GM18526 (cell line): ENCODE results near the gene RASA3.

ENCODE experiments used
- POLR2A ChIP-seq: IDR thresholded peaks from 3 replicates; pipeline ENCODE4 v1.6.1; 2011; ENCODE audit not compliant: insufficient read length; ENCODE audit errors: extremely low read depth

The RASA3 gene

GRCh38 chr13:114110091-114110829 is 22.2 kb downstream of the RASA3 start:
- TF ChIP-seq POLR2A, result no peak

- no peak for TF ChIP-seq POLR2A
These were observed 22.8 kb downstream of the RASA3 start for GRCh38 chr13:114109641-114110041.

- TF ChIP-seq POLR2A, result no peak
These were observed 23.5 kb downstream of the RASA3 start for GRCh38 chr13:114108894-114109293.

DNA sequence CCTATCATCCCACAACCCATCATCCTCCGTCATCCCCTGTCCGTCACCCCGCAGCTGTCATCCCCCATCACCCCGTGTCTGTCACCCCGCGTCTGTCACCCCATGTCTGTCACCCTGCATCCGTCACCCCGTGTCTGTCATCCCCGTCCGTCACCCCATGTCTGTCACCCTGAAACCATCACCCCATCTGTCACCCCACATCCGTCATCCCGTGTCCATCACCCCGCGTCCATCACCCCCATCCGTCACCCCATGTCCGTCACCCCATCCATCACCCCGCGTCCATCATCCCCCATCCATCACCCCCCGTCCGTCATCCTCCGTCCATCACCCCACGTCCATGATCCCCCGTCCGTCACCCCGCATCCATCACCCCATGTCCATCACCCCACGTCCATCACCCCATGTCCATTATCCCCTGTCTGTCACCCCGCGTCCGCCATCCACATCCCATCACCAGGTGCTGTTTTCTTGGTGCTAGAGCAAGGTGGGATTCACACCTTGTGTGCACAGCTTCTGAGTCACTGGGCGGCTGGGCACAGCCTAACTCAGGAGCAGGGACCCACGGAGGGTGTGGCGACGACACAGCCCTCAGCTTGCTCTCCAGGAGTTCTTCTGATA is 24.2 kb downstream of the RASA3 start:
- TF ChIP-seq POLR2A, result no peak

- TF ChIP-seq POLR2A, result no peak
These were observed 24.7 kb downstream of the RASA3 start for GRCh38 chr13:114107686-114108081.

GRCh38 chr13:114106991-114107685 is 25.3 kb downstream of the RASA3 start:
- no peak for TF ChIP-seq POLR2A

DNA sequence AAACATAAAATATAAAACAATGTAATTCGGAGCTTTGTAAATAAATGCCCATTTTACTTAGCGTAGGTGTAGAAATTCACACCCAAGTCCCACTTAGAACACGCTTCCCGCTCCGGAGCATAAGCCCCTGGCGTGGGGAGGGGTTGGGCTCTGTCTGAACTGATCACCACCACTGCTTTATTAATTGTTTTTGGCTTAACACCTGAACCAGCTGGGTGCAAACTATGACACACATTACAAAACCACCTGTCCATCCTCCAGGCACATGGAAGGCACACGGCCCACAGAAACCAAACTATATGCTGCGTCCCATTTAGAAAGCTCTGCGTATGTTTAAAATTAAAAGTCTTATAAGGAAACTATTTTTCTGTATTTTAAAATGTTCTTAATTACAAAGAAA is 25.9 kb downstream of the RASA3 start:
- TF ChIP-seq POLR2A, result no peak

- TF ChIP-seq POLR2A, result no peak
These were observed 26.8 kb downstream of the RASA3 start for GRCh38 chr13:114105521-114106225.

DNA sequence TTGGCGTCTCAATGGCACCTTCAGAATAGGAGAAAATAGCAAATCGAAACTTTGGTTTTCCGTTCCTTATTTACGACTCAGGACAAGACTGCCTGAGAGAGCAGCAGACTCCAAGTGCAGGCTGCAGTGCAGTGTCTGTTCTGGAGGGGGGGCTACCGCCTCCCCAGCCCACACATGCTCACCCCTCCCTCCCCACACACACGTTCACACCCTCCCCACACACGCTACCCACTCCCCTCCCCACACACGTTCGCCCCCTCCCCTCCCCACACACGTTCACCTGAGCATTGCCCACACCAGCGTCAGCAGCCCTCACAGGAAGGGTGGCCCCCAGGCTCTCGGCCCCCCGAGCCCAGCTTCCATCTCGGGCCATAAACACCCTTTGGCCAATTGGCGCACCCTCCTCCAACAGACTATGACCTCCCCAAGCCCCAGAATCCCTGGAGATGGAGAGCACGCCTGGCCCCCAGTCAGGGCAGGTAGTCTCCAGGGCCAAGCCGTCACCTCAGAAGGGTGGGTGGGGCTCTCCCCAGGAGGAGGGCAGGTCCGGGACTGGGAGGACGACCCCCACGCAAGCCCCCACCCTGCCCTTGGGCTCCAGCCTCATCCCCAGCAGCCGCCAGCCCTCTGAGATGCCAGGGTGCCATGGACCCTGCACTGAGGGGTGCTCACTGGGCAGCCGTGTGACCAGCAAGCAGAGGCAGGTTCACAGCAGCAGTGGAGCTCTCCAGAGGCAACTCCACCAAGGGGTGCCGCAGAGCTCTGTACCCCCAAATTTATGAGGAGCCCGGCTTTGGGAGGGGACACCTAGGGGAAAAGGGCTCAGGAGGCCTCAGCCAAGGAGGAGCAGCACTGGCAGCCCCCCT is 27.5 kb downstream of the RASA3 start:
- no peak for TF ChIP-seq POLR2A

- no peak for TF ChIP-seq POLR2A
These were observed 28.4 kb downstream of the RASA3 start for GRCh38 chr13:114103801-114104654.

DNA sequence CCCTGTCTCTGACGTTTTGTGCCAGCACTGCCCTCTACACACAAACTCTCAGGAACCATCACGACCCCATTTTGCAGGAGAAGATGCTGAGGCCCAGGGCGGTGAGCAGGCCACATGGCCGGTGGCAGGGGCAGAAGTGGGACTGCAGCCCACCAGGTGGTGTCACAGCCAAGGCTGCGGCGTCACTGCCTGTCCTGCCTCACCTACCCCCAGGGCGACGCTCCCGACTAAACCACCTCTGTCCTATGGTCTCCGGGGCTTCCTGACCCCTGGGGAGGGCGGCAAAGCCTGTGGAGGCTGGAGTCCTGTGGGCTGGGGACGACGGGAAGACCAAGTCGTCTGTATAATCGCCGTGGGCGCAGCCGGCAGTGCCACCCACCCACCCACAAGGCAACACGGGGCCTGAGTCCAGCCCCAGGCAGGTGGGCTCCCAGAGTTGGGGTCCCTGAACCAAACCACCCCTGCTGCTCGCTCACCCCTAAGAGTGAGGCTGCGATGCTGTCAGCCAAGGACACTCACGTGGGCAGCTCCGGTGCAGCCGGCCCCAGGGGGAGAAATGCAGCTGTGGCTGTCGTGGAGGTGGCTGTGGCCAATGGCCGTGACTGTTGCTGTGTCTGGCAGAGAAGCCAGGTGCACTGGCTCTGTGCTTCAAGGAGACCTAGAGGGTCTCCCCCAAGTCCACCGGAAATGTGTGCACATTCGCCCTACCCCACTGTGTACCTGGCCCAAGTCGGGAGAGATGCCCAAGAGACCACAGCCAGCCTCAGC is 29.7 kb downstream of the RASA3 start:
- no peak for TF ChIP-seq POLR2A

GRCh38 chr13:114102131-114102520 is 30.3 kb downstream of the RASA3 start:
- no peak for TF ChIP-seq POLR2A

DNA sequence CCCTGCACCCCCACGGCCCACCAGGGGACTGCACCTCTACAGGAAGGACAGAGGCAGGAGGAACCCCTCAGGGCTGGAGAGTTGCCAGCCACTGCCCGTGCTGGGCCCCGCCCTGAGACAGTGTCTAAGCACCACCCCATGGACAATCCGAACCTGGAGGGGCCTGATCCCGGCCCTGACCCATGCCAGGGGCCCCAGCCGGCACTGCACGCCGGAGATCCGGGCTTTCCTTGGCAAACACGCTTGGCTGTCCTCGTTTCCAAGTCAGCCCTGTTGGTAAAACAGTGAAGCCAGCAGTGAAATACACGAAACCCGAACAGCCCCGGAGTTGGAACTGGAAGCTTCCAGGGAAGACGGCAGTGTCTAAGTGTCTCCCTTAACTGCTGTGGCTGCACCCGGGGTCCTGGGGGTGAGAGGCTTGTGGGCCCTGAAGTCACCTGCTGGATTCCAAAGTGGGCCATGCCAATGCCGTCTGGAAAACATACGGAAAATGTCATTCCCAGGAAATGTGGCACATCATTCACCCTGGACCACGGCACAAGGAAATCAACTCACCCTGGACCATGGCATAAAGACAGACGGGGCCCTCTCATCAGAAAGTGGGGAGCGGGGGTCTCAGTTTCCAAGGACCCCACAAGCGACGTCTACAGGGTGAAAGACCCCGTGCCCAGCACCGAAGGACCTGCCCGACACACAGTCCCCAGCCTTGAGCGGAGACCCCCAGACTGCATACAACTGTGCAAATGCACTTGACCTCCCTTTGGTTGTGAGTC is 30.9 kb downstream of the RASA3 start:
- no peak for TF ChIP-seq POLR2A
